ENCODE measurements around the gene KIAA0753. TPM values are rescaled to one million over a fixed set of nuclear protein-coding genes. Genes with fewer than 3 reads are reported as not detected.

KIAA0753 gene
- total and polyA plus RNA-seq, 2 of the 4 experiments (the other 2 are of a cell fraction): 10.2 to 17.6 TPM

- H3K9me3 ChIP-seq (ENCODE audit: control insufficient read depth, insufficient read depth, low read length): no peaks in the 10 kb centered on the region
- H3K14ac ChIP-seq (replicated peaks; ENCODE audit: low read depth, low read length): no peak overlapping the region
- DNase-seq (no peak), ATAC-seq (ENCODE audit: low read depth) (no peak)
- H3K27ac ChIP-seq (ENCODE audit: insufficient read depth, low read length): no peak overlapping the region
- no peak overlapping the region for H4K91ac ChIP-seq (ENCODE audit: insufficient read depth, low read depth, low read length)
- no peak overlapping the region for H4K5ac ChIP-seq (ENCODE audit: low read depth, low read length)
- dilution Hi-C loops (cut with HindIII; ENCODE audit: low sequenced_read_pairs, unreplicated experiment) (no loop called here), intact Hi-C loops (cut with micrococcal nuclease) (no loop called here), in situ Hi-C loops (cut with MboI; ENCODE audit: low sequenced_read_pairs) (no loop called here)
- no peaks in the 10 kb centered on the region for H3K9me1 ChIP-seq (ENCODE audit: insufficient read depth, low read length)
- H3K23ac ChIP-seq (ENCODE audit: low read depth, low read length): no peak overlapping the region
- H3K4me2 ChIP-seq (ENCODE audit: low read depth, low read length): no peak overlapping the region
- no peak overlapping the region for H2BK5ac ChIP-seq (ENCODE audit: low read depth, low read length, poor library complexity, severe bottlenecking)
- H3K4me3 ChIP-seq (ENCODE audit: insufficient read depth, low read depth, low read length): no peak overlapping the region
- H3K4ac ChIP-seq (ENCODE audit: low read depth, low read length): no peak overlapping the region
- no peak overlapping the region for H2BK120ac ChIP-seq (ENCODE audit: low read depth, low read length)
- 20% methylated on average over 1 of the region's 4 CpGs; no CpG with 5 or more reads in 1 of the 2 experiments for WGBS, 2 experiments (ENCODE audit: extremely low coverage in 2 of 2, insufficient read length in 1 of 2)
- no peaks in the 10 kb centered on the region for H4K20me1 ChIP-seq (ENCODE audit: insufficient read depth, low read length)
- no peaks in the 10 kb centered on the region for H3K4me1 ChIP-seq (ENCODE audit: control insufficient read depth, insufficient read depth, low read length)
- TF ChIP-seq BHLHE40 (IDR thresholded peaks at IDR 0.05; ENCODE audit: low read depth, low read length): no peak
- no peak for TF ChIP-seq RFX5 (IDR thresholded peaks at IDR 0.05; ENCODE audit: low read depth, low read length)
- no peak for TF ChIP-seq USF2 (IDR thresholded peaks at IDR 0.05; ENCODE audit: low read depth, low read length)
- TF ChIP-seq POLR2A (IDR thresholded peaks at IDR 0.05; ENCODE audit: low read depth, low read length): no peak
- no peak for TF ChIP-seq CHD1 (IDR thresholded peaks at IDR 0.05; ENCODE audit: low read depth, low read length)
- no peak for TF ChIP-seq CEBPB (IDR thresholded peaks at IDR 0.05; ENCODE audit: low read depth, low read length)
- TF ChIP-seq MAZ (IDR thresholded peaks at IDR 0.05; ENCODE audit: borderline replicate concordance, low read depth, low read length): no peak
- TF ChIP-seq SMC3 (IDR thresholded peaks at IDR 0.05; ENCODE audit: low read depth, low read length): no peak
- TF ChIP-seq RCOR1 (IDR thresholded peaks at IDR 0.05; ENCODE audit: insufficient replicate concordance, low read length): no peak
- TF ChIP-seq FOS (IDR thresholded peaks at IDR 0.05; ENCODE audit: low read depth, low read length): no peak
- TF ChIP-seq MAFK (IDR thresholded peaks at IDR 0.05; ENCODE audit: low read depth, low read length): no peak
- TF ChIP-seq, protein P1, sequence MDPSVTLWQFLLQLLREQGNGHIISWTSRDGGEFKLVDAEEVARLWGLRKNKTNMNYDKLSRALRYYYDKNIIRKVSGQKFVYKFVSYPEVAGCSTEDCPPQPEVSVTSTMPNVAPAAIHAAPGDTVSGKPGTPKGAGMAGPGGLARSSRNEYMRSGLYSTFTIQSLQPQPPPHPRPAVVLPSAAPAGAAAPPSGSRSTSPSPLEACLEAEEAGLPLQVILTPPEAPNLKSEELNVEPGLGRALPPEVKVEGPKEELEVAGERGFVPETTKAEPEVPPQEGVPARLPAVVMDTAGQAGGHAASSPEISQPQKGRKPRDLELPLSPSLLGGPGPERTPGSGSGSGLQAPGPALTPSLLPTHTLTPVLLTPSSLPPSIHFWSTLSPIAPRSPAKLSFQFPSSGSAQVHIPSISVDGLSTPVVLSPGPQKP (IDR thresholded peaks at IDR 0.05; ENCODE audit: borderline replicate concordance, low read depth, low read length): no peak
- TF ChIP-seq, protein P2, sequence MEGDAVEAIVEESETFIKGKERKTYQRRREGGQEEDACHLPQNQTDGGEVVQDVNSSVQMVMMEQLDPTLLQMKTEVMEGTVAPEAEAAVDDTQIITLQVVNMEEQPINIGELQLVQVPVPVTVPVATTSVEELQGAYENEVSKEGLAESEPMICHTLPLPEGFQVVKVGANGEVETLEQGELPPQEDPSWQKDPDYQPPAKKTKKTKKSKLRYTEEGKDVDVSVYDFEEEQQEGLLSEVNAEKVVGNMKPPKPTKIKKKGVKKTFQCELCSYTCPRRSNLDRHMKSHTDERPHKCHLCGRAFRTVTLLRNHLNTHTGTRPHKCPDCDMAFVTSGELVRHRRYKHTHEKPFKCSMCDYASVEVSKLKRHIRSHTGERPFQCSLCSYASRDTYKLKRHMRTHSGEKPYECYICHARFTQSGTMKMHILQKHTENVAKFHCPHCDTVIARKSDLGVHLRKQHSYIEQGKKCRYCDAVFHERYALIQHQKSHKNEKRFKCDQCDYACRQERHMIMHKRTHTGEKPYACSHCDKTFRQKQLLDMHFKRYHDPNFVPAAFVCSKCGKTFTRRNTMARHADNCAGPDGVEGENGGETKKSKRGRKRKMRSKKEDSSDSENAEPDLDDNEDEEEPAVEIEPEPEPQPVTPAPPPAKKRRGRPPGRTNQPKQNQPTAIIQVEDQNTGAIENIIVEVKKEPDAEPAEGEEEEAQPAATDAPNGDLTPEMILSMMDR (conservative IDR thresholded peaks at IDR 0.05; ENCODE audit: low read depth, low read length): no peak
- TF ChIP-seq RAD21 (IDR thresholded peaks at IDR 0.05; ENCODE audit: low read length): no peak
- no peak for TF ChIP-seq MXI1 (IDR thresholded peaks at IDR 0.05; ENCODE audit: borderline replicate concordance, low read depth, low read length)
- no peak for TF ChIP-seq NFE2L2 (IDR thresholded peaks at IDR 0.05; ENCODE audit: low read depth, low read length)
- no peak overlapping the region for H3K56ac ChIP-seq (ENCODE audit: extremely low read depth, insufficient read depth, low read length)
- no peak overlapping the region for H4K8ac ChIP-seq (ENCODE audit: low read depth in 2 of 2, low read length in 2 of 2)
- H2AK5ac ChIP-seq (ENCODE audit: low read depth, low read length): no peak overlapping the region
- POLR2A ChIA-PET (ENCODE audit: unreplicated experiment): no interaction called here
- no peak overlapping the region for H2AFZ ChIP-seq (replicated peaks; ENCODE audit: low read length, poor library complexity)
- no peak overlapping the region for H2BK20ac ChIP-seq (ENCODE audit: low read depth, low read length)
- H3K18ac ChIP-seq (ENCODE audit: low read depth, low read length): no peak overlapping the region
- H2AK9ac ChIP-seq (replicated peaks; ENCODE audit: low read depth, low read length, poor library complexity): no peak overlapping the region
- no TSS peak for BruUV-seq (replicated peaks)
- H2BK15ac ChIP-seq (ENCODE audit: low read depth, low read length): no peak overlapping the region
- peaks cover 22% of the 10 kb centered on the region for H3K27me3 ChIP-seq (ENCODE audit: control insufficient read depth, insufficient read depth, low read length)
- no peaks in the 10 kb centered on the region for H3K36me3 ChIP-seq (ENCODE audit: control insufficient read depth, insufficient read depth, low read length)
- no peaks in the 10 kb centered on the region for H3K79me1 ChIP-seq (ENCODE audit: low read depth in 1 of 2, low read length in 2 of 2)
- no peak overlapping the region for H3K9ac ChIP-seq (ENCODE audit: low read depth, low read length)
- CTCF ChIA-PET: no interaction called here
These were observed 40.7 kb upstream of the KIAA0753 start for GRCh38 chr17:6681176-6681575.
